OCI-M2 (cell line): ENCODE data around the gene TRIM24.
"Not testable (repeated sequence)": the region's sequence is repeated elsewhere in the genome, so short reads cannot be mapped to it uniquely, and the experiment has no call there.

ENCODE experiments used
- DNase-seq: peaks from one replicate; lab custom pipeline; 2025; ENCODE audit not compliant: unreplicated experiment; lab: John Stamatoyannopoulos, UW

Gene TRIM24

GRCh38 chr7:138459413-138460175 lies 465 bp upstream of the TRIM24 start:
- peak; percentile 95 for DNase-seq

- DNase-seq: peak; percentile 75
Observed at GRCh38 chr7:138460649-138461607, 869 bp downstream of the TRIM24 start.

- DNase-seq: not testable (repeated sequence)
Observed at GRCh38 chr7:138463291-138463618, 3.2 kb downstream of the TRIM24 start.

- DNase-seq: no peak
Observed at GRCh38 chr7:138465046-138465445, 5.0 kb downstream of the TRIM24 start.

GRCh38 chr7:138466069-138466756 lies 6.2 kb downstream of the TRIM24 start:
- DNase-seq: not testable (repeated sequence)

DNA sequence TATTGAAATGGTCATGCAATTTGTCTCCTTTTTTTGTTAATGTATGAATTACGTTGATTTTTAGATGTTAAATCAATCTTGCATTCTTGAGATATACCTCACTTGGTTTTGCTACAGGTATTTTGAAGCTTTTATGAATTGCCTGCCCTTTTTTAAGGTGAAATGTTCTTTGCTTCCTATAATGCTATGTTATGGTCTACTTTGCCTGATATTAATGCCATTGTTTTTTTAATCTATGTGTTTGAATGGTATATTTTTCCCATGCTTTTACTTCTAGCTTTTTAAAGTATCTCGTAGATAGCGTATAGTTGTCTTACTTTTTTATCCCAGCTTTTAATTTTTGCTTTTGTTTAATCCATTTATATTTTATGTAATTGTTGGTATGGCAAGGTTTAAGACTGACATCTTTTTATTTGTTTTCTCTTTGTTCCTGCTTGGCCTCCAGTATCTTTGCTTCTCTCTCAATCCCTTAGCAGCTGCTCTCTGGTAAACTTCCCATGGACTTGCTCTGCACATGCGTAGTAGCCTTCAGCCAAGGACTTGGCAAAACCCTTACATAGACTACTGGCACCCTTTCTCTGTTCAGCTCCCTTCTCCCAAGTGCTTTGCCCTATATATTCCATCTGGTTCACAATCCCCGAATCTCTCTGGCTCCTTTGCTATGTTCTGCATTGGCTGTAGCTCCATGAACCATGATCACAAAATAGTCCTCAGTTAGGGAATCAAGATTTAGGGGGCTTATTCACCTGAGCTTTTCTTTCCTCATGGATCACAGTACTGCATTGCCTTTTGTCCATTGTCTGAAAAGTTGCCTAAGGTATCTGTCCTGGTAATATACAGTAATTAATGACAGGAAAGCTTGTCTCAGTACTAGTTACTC lies 8.4 kb downstream of the TRIM24 start:
- DNase-seq: no peak

GRCh38 chr7:138470391-138471157 lies 10.5 kb downstream of the TRIM24 start:
- DNase-seq: no peak

GRCh38 chr7:138472292-138473079 lies 12.4 kb downstream of the TRIM24 start:
- no peak for DNase-seq

- no peak for DNase-seq
Observed at GRCh38 chr7:138475377-138475776, 15.3 kb downstream of the TRIM24 start.

- no peak for DNase-seq
Observed at GRCh38 chr7:138477081-138477578, 17.1 kb downstream of the TRIM24 start.

GRCh38 chr7:138477581-138477980 lies 17.5 kb downstream of the TRIM24 start:
- DNase-seq: no peak

DNA sequence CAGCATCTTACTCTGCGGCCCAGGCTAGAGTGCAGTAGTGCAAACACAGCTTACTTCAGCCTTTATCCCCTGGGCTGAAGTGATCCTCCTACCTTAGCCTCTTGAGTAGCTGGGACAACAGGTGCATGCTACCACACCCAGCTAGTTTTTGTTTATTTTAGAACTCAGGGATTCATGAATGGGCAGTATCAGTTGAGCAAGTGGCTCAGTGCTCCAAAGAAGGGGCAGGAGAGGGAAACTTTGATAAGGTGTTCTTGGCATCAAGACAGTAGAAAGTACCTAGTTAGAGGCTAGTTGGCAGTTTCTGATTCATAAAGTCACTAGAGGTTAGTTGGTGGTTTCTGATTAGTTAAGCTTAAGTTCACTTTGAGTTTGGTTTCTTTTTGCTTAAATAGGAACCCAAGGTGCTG lies 18.4 kb downstream of the TRIM24 start:
- no peak for DNase-seq

DNA sequence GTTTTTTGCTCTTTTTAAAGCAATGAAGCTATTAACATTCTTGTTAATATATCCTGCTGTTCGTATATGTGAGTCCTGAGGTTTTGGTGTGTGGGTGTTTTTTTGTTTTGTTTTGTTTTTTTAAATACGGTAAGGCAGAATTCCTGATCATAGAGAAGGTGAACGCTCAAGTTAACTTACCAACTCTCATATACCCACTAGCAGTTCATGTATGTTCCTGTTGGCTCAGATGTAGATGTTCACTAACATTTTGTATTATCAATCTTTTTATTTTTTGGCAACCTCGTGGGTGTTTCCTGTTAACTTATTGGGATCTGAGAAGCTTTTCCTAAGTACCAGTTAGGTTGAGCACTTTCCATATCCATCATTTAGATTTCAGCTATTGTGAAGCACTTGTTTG lies 20.5 kb downstream of the TRIM24 start:
- DNase-seq: no peak

DNA sequence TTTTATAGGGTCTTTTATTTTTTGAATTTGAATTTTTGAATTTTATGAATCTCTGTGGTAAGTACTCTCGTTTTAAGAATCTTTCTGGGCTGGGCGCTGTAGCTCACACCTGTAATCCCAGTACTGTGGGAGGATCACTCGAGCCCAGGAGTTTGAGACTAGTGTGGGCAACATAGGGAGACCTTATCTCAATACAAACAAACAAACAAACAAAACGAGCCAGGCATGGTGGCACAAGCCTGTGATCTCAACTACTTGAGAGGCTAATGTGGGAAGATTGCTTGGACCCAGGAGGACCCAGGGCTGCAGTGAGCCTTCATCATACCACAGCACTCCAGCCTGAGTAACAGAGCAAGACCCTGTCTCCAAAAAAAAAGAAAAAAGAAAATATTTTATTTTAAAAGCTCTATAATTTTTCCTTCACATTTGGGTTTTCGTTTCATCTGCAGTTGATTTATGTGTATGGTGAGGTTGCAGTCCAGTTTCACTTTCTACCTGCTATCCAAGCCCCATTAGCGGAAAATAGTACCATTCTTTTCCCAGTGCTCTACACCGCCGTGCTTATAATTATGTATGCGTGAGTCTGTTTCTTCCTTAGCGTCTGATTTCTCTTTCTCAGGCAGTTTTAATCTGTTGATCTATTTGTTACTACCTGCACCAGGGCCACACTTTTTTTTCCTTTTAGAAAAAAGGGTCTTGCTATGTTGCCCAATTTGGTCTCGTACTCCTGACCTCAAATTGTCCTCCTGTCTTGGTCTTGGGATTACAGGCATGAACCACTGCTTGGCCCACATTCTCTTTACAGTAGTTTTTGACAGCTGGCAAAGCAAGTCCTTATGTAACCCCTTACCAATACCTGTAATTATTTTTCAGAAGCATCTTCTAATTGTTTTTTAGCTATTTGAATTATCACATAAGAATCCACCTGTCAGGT lies 21.7 kb downstream of the TRIM24 start:
- no peak for DNase-seq

GRCh38 chr7:138483531-138483930 lies 23.5 kb downstream of the TRIM24 start:
- DNase-seq: no peak

DNA sequence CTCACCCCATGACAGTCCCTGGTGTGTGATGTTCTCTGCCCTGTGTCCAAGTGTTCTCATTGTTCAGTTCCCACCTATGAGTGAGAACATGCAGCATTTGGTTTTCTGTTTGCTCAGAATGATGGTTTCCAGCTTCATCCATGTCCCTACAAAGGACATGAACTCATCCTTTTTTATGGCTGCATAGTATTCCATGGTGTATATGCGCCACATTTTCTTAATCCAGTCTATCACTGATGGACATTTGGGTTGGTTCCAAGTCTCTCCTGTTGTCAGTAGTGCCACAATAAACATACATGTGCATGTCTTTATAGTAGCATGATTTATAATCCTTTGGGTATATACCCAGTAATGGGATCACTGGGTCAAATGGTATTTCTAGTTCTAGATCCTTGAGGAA lies 25.4 kb downstream of the TRIM24 start:
- not testable (repeated sequence) for DNase-seq

- DNase-seq: not testable (repeated sequence)
Observed at GRCh38 chr7:138489139-138489538, 29.1 kb downstream of the TRIM24 start.
